GM21381 (cell line): ENCODE data around the gene CEP290.
"Not testable (repeated sequence)": the region's sequence is repeated elsewhere in the genome, so short reads cannot be mapped to it uniquely, and the experiment has no call there.

Source experiments
- ATAC-seq: cut with Tn5 transposase; IDR thresholded peaks from one replicate; pipeline ENCODE4 v1.9.1; 2021; ENCODE audit warnings: mild to moderate bottlenecking, moderate library complexity; ENCODE audit not compliant: unreplicated experiment

The CEP290 gene

GRCh38 chr12:88057994-88058718, 83.7 kb downstream of the CEP290 start:
- no peak for ATAC-seq

GRCh38 chr12:88056571-88056970, 85.3 kb downstream of the CEP290 start:
- ATAC-seq: no peak

GRCh38 chr12:88052686-88053085, 89.2 kb downstream of the CEP290 start:
- ATAC-seq: no peak

DNA sequence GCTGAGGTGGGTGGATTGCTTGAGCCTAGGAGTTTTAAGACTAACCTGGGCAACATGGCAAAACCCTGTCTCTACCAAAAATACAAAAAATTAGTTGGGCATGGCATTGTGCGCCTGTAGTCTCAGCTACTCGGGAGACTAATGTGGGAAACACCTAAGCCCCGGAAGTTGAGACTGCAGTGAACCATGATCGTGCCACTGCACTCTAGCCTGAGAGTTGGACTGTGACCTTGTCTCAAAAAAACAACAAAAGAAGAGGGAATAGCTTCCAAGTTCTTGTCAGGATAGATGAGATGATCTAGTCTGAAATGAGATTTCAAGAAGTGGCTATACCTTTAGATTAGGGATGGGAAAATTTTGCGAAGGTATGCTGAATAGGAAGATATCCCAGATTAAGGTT, 97.9 kb downstream of the CEP290 start:
- ATAC-seq: no peak

DNA sequence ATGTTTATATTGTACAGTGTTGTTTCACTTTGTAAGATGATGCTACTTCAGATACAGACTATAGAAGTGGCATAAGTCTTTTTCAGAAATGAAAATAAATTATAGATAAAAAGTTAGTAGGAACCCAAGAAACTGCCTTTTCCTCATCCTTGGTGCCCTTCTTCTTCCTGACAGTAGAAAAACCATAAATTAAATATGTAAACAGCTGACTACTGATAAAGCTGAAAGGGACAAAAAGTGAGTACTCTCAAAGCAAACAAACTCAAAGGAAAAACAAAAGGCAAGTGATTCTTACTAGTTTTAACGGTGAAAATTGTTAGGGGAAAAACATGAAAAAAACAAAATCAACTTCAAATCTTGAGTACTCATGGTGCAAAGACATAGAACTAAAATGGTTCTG, 104.1 kb downstream of the CEP290 start:
- ATAC-seq: no peak

- ATAC-seq: no peak
Observed at GRCh38 chr12:88036353-88036965, 105.4 kb downstream of the CEP290 start.

DNA sequence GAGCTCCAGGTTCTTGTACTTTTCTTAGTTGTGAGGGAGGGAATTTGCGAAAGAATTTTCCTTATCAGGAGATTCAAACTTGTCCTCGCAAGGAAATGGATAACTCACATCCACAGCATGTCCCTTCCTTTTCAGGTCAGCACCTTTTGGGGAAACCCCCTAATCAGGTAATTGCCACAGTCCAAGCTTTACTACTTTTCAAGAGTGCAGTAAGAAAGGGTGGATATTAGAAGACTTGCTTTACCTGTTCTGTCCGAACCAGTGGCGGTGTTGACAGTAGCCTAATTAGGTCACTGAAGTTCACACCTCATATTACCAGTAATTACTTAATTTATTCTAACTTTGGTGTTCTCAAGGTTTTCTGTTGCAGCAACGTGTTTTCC, 106.0 kb downstream of the CEP290 start:
- peak; percentile 11 for ATAC-seq

GRCh38 chr12:88035271-88035906, 106.5 kb downstream of the CEP290 start:
- peak; percentile 100 for ATAC-seq

DNA sequence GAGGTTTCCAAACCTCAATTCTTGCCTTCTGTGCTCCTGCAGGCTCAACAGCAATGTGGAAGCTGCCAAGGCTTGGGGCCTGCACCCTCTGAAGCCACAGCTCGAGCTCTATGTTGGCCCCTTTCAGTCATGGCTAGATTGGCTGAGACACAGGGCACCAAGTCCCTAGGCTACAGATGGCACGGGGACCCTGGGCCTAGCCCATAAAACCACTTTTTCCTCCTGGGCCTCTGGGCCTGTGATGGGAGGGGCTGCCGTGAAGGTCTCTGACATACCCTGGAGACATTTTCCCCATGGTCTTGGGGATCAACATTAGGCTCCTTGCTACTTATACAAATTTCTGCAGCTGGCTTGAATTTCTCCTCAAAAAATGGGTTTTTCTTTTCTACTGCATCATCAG, 110.7 kb downstream of the CEP290 start:
- not testable (repeated sequence) for ATAC-seq

- ATAC-seq: no peak
Observed at GRCh38 chr12:88029093-88029665, 112.7 kb downstream of the CEP290 start, which contains the start of gene C12orf50. Gene C12orf50, minus strand, starts transcription at chr12:88029401. Its CDS starts 2,439 bp downstream, at chr12:88026962.

DNA sequence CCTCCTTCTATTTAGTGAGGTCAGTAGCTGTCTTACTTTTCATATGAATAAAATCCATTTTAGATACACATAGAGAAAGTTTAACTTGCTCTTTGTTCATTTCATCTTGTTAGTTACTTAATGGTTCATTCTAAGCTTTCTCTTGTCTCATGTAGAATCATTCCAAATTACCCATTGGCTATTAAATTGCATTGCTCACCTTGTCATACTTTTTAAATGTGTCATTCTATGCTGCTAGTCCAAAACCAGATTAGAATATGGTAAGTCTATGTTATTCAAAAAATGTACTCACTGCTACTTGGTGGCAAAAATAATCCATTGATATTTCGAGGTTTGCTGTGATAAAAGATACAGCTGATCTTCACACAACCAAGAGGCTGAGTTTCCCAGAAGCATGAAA, 115.7 kb downstream of the CEP290 start:
- ATAC-seq: no peak

DNA sequence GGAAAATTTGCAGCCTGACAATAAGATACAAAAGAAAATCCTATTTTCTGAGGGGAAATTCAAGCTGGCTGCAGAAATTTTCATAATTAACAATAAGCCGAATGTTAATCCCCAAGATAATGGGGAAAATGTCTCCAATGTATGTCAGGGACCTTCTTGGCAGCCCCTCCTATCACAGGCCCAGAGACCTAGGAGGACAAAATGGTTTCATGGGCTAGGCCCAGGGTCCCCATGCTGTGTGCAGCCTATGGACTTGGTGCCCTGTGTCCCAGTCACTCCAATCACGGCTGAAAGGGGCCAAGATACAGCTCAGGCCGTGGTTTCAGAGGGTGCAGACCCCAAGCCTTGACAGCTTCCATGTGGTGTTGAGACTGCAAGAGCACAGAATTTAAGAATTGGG, 123.9 kb downstream of the CEP290 start:
- no peak for ATAC-seq

- ATAC-seq: no peak
Observed at GRCh38 chr12:88015825-88016224, 126.1 kb downstream of the CEP290 start.

- no peak for ATAC-seq
Observed at GRCh38 chr12:88011755-88012154, 130.1 kb downstream of the CEP290 start.

DNA sequence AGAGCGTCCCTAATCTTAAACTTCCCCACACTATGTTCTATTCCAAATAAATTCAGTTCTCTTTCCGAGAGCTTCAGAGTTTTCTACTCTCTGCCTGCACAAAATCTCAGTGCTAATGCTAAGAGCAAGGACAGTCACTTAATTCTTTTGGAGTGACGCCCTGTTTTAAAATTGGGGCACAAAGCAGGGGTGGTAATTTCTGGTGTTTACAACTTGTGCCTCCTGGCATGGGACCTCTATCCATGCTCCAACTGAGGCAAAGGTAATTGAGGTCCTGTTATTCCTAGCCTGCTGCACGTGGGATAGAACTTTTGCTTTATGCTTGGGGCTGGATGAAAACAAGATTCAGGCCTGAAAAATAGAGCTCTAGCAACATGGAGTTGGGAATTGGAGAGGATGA, 135.5 kb downstream of the CEP290 start:
- no peak for ATAC-seq

- no peak for ATAC-seq
Observed at GRCh38 chr12:88001327-88001726, 140.6 kb downstream of the CEP290 start.
